Tibial nerve (tissue), 4 donors: Measurements from ENCODE around the gene HAUS8.

Experiments
- EP300 ChIP-seq, 2 donors: sonication (generic); formaldehyde crosslinking; IDR thresholded peaks; one replicate each; pipeline ENCODE4 v1.6.1; 2017; ENCODE audit warnings: antibody characterized with exemption in 2 of 2, mild to moderate bottlenecking in 1 of 2
- POLR2A ChIP-seq, 2 donors: fragments of 450-650 bp; IDR thresholded peaks; one replicate each; pipeline ENCODE4 v1.6.1; 2017; ENCODE audit warnings: antibody characterized with exemption in 2 of 2, mild to moderate bottlenecking in 2 of 2, moderate library complexity in 2 of 2
- TF ChIP-seq, protein P1 (sequence below), 5 experiments: fragments of 200-600 bp in 3 of 5; fragments of 450-650 bp in 2 of 5; sonication (generic) in 3 of 5; IDR thresholded peaks; one replicate each; pipeline ENCODE4 v1.5.1; 2016 to 2019; ENCODE audit warnings: antibody characterized with exemption in 5 of 5, mild to moderate bottlenecking in 3 of 5, moderate library complexity in 2 of 5

DNA sequence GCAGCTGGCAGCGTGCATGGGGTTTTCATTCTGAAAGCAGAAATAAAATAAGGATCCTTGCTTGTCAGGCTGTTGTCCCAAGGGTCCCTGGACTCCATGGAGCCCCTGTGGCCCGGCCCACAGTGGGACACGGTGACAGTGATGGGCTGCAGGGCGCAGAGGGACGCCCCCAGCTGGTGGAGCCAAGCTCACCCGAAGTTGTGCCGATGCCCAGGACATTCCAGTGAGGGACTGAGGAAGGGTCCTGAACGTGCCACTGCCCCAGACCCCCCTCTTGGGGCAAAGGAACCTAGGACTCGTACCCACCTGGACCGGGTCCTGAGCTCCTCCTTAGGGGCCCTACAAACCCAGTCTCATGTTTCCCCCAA, 35.3 kb upstream of the HAUS8 start:
- TF ChIP-seq POLR2A (IDR thresholded peaks at IDR 0.05) (no peak), EP300 (IDR thresholded peaks at IDR 0.05) (no peak)
- TF ChIP-seq, protein P1, sequence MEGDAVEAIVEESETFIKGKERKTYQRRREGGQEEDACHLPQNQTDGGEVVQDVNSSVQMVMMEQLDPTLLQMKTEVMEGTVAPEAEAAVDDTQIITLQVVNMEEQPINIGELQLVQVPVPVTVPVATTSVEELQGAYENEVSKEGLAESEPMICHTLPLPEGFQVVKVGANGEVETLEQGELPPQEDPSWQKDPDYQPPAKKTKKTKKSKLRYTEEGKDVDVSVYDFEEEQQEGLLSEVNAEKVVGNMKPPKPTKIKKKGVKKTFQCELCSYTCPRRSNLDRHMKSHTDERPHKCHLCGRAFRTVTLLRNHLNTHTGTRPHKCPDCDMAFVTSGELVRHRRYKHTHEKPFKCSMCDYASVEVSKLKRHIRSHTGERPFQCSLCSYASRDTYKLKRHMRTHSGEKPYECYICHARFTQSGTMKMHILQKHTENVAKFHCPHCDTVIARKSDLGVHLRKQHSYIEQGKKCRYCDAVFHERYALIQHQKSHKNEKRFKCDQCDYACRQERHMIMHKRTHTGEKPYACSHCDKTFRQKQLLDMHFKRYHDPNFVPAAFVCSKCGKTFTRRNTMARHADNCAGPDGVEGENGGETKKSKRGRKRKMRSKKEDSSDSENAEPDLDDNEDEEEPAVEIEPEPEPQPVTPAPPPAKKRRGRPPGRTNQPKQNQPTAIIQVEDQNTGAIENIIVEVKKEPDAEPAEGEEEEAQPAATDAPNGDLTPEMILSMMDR (IDR thresholded peaks at IDR 0.05) = no peak
